Gastrocnemius medialis (tissue), 4 donors: Measurements from ENCODE around the gene PTPN13. TPM values are rescaled to one million over a fixed set of nuclear protein-coding genes. Genes with fewer than 3 reads are reported as not detected.

Source experiments
- ATAC-seq, 2 donors: fragments of 150-250 bp; one replicate each; pipeline ENCODE4 v1.9.1; 2016
- DNase-seq, 2 donors: peaks; one replicate each; pipeline ENCODE4 v3.0.0-alpha.2; 2019
- H3K27ac ChIP-seq, 4 donors: fragments of 200-600 bp; sonication (generic); 1 replicate in 1 of 4; 2 replicates in 3 of 4; pipeline ENCODE4 v1.5.1; 2016 to 2018; ENCODE audit warnings: mild to moderate bottlenecking in 2 of 4, moderate library complexity in 1 of 4
- H3K27me3 ChIP-seq, 3 donors: fragments of 200-600 bp; sonication (generic) in 2 of 3; 1 replicate in 1 of 3; 2 replicates in 2 of 3; pipeline versions ENCODE4 v1.5.1 to v1.6.0; 2016 to 2019; ENCODE audit warnings: mild to moderate bottlenecking in 1 of 3, moderate library complexity in 1 of 3
- H3K36me3 ChIP-seq, 2 donors: fragments of 200-600 bp; sonication (generic) in 1 of 2; one replicate each; pipeline ENCODE4 v1.5.1; 2017 to 2018
- H3K4me1 ChIP-seq, 2 donors: fragments of 200-600 bp; sonication (generic) in 1 of 2; one replicate each; pipeline ENCODE4 v1.5.1; 2016 to 2017; ENCODE audit warnings: mild to moderate bottlenecking in 2 of 2
- H3K4me3 ChIP-seq, 4 donors: fragments of 200-600 bp; sonication (generic) in 3 of 4; 1 replicate in 1 of 4; 2 replicates in 3 of 4; pipeline ENCODE4 v1.5.1; 2016 to 2019; ENCODE audit warnings: mild to moderate bottlenecking in 2 of 4
- H3K9me3 ChIP-seq, 3 donors: fragments of 200-600 bp; sonication (generic) in 2 of 3; 1 replicate in 1 of 3; 2 replicates in 2 of 3; pipeline ENCODE4 v1.5.1; 2016 to 2019
- POLR2A ChIP-seq, 2 donors: fragments of 450-650 bp; IDR thresholded peaks; one replicate each; pipeline ENCODE4 v1.6.1; 2017; ENCODE audit warnings: antibody characterized with exemption in 2 of 2, mild to moderate bottlenecking in 2 of 2, moderate library complexity in 2 of 2
- in situ Hi-C, 4 donors: fragments of 200-750 bp; cut with MboI; loops; one replicate each; pipeline versions ENCODE4 v1.15.0 to v1.8.0; 2017; ENCODE audit warnings: low sequenced_read_pairs in 4 of 4
- intact Hi-C: fragments of 100-400 bp; cut with DNase I; formaldehyde crosslinking; loops from one replicate; pipeline ENCODE4 v1.15.1; 2023; ENCODE audit warnings: low total_unique reads
- total RNA-seq, 4 donors: library from RNA; depleted of rRNA; stranded (reverse); fragments of >200 nt; gene quantifications; one replicate each; pipeline versions ENCODE4 v1.1.0 to v1.2.3, GENCODE V29; 2016
- TF ChIP-seq, protein P1 (sequence below), 5 experiments: fragments of 450-650 bp in 3 of 5; fragments of 200-600 bp in 2 of 5; sonication (generic) in 2 of 5; IDR thresholded peaks in 4 of 5; conservative IDR thresholded peaks in 1 of 5; 1 replicate in 4 of 5; 2 replicates in 1 of 5; pipeline ENCODE4 v1.5.1; 2016 to 2019; ENCODE audit warnings: antibody characterized with exemption in 5 of 5, mild to moderate bottlenecking in 3 of 5, moderate library complexity in 3 of 5

Gene PTPN13
- total RNA-seq, 4 donors from 2014 or later: 0.87 to 2.0 (median 1.6) TPM

DNA sequence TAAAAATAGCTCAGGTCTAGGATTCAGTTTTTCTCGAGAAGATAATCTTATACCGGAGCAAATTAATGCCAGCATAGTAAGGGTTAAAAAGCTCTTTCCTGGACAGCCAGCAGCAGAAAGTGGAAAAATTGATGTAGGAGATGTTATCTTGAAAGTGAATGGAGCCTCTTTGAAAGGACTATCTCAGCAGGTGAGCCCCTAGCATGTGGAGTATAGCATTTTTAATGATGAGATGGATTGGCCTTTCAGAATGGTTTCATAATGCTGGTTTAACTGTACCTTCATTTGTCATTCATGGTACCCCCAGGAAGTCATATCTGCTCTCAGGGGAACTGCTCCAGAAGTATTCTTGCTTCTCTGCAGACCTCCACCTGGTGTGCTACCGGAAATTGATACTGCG lies 175.7 kb downstream of the PTPN13 start:
- no peak overlapping the region for H3K4me3 ChIP-seq
- intact Hi-C loops: no loop called here
- no peak for TF ChIP-seq POLR2A (IDR thresholded peaks at IDR 0.05)
- TF ChIP-seq, protein P1, sequence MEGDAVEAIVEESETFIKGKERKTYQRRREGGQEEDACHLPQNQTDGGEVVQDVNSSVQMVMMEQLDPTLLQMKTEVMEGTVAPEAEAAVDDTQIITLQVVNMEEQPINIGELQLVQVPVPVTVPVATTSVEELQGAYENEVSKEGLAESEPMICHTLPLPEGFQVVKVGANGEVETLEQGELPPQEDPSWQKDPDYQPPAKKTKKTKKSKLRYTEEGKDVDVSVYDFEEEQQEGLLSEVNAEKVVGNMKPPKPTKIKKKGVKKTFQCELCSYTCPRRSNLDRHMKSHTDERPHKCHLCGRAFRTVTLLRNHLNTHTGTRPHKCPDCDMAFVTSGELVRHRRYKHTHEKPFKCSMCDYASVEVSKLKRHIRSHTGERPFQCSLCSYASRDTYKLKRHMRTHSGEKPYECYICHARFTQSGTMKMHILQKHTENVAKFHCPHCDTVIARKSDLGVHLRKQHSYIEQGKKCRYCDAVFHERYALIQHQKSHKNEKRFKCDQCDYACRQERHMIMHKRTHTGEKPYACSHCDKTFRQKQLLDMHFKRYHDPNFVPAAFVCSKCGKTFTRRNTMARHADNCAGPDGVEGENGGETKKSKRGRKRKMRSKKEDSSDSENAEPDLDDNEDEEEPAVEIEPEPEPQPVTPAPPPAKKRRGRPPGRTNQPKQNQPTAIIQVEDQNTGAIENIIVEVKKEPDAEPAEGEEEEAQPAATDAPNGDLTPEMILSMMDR (IDR thresholded peaks at IDR 0.05 in 4 of 5, conservative IDR thresholded peaks at IDR 0.05 in 1 of 5): no peak
- DNase-seq: no peak
- no peaks in the 10 kb centered on the region for H3K9me3 ChIP-seq
- H3K36me3 ChIP-seq: no peaks in the 10 kb centered on the region
- in situ Hi-C loops: no loop called here
- ATAC-seq: no peak
- H3K4me1 ChIP-seq: no peaks in the 10 kb centered on the region
- no peak overlapping the region for H3K27ac ChIP-seq
- no peaks in the 10 kb centered on the region for H3K27me3 ChIP-seq

GRCh38 chr4:86771141-86771540 lies 177.0 kb downstream of the PTPN13 start:
- no peak for DNase-seq
- Histone ChIP-seq H3K4me3 (no peak overlapping the region), H3K27ac (no peak overlapping the region), H3K9me3 (no peaks in the 10 kb centered on the region), H3K36me3 (no peaks in the 10 kb centered on the region), H3K4me1 (no peaks in the 10 kb centered on the region), H3K27me3 (no peaks in the 10 kb centered on the region)
- in situ Hi-C loops: no loop called here
- intact Hi-C loops: no loop called here
- no peak for TF ChIP-seq POLR2A (IDR thresholded peaks at IDR 0.05)
- TF ChIP-seq, protein P1 (IDR thresholded peaks at IDR 0.05 in 4 of 5, conservative IDR thresholded peaks at IDR 0.05 in 1 of 5): no peak
- no peak for ATAC-seq

DNA sequence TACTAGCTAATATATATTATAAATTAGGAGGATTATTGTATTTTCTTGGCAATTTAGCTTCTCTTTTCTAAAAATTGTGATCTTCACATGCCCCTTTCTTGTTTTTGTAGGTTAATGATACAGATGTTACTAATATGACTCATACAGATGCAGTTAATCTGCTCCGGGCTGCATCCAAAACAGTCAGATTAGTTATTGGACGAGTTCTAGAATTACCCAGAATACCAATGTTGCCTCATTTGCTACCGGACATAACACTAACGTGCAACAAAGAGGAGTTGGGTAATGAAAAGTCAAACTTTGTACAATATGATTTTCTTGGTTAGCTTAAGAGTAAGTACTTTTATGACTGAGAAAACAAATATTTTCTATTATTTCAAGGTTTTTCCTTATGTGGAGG lies 180.9 kb downstream of the PTPN13 start:
- no peaks in the 10 kb centered on the region for H3K4me1 ChIP-seq
- DNase-seq: no peak
- intact Hi-C loops (no loop called here), in situ Hi-C loops (no loop called here)
- no peak for TF ChIP-seq POLR2A (IDR thresholded peaks at IDR 0.05)
- TF ChIP-seq, protein P1 (IDR thresholded peaks at IDR 0.05 in 4 of 5, conservative IDR thresholded peaks at IDR 0.05 in 1 of 5): no peak
- no peak overlapping the region for H3K4me3 ChIP-seq
- no peaks in the 10 kb centered on the region for H3K36me3 ChIP-seq
- H3K27ac ChIP-seq: no peak overlapping the region
- H3K27me3 ChIP-seq: no peaks in the 10 kb centered on the region
- ATAC-seq: no peak
- H3K9me3 ChIP-seq: no peaks in the 10 kb centered on the region

DNA sequence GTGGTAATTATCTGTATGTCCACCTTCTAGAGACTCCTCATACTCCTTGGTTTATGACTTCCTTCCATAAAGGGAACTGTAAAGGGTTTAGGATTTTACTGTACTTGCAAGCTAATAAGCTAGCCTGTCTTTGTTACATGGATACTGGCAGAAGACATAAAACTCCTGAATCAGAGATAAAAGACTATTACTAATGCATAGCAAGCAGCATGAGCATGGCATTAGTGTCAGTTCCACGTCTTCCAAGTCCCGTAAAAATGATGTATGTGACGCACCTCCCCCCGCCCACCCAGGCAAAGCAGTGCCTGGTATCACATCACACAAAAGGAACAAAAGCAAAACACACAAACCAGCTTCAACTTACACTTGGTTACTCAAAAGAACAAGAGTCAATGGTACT lies 184.1 kb downstream of the PTPN13 start:
- Histone ChIP-seq H3K27ac (no peak overlapping the region), H3K4me1 (no peaks in the 10 kb centered on the region), H3K9me3 (no peaks in the 10 kb centered on the region), H3K36me3 (no peaks in the 10 kb centered on the region), H3K27me3 (no peaks in the 10 kb centered on the region), H3K4me3 (no peak overlapping the region)
- ATAC-seq (no peak), DNase-seq (no peak)
- TF ChIP-seq POLR2A (IDR thresholded peaks at IDR 0.05): no peak
- TF ChIP-seq, protein P1 (IDR thresholded peaks at IDR 0.05 in 4 of 5, conservative IDR thresholded peaks at IDR 0.05 in 1 of 5): no peak
- in situ Hi-C loops: no loop called here
- intact Hi-C loops: no loop called here

- Histone ChIP-seq H3K36me3 (no peaks in the 10 kb centered on the region), H3K4me1 (no peaks in the 10 kb centered on the region)
- intact Hi-C loops: no loop called here
Measured at GRCh38 chr4:86788826-86789225, 194.7 kb downstream of the PTPN13 start.

More at GRCh38 chr4:86788826-86789225, 194.7 kb downstream of the PTPN13 start:
- Histone ChIP-seq H3K9me3 (no peaks in the 10 kb centered on the region), H3K4me3 (no peak overlapping the region), H3K27me3 (no peaks in the 10 kb centered on the region), H3K27ac (no peak overlapping the region)
- in situ Hi-C loops: no loop called here
- no peak for DNase-seq
- ATAC-seq: no peak
- TF ChIP-seq, protein P1 (IDR thresholded peaks at IDR 0.05 in 4 of 5, conservative IDR thresholded peaks at IDR 0.05 in 1 of 5): no peak
- no peak for TF ChIP-seq POLR2A (IDR thresholded peaks at IDR 0.05)
